IMR-90 (cell line): ENCODE results near the gene TEKT4. TPM values are rescaled to one million over a fixed set of nuclear protein-coding genes. Genes with fewer than 3 reads are reported as not detected.
"Not testable (repeated sequence)": the region's sequence is repeated elsewhere in the genome, so short reads cannot be mapped to it uniquely, and the experiment has no call there.

Experiments
- ATAC-seq: fragments of 200-7000 bp; cut with Tn5 transposase; 2 replicates; pipeline ENCODE4 v1.9.1; 2020; ENCODE audit warnings: low read depth, mild to moderate bottlenecking, moderate library complexity
- BruUV-seq: library from RNA; stranded (reverse); fragments of 400-500 nt; replicated peaks from 2 replicates; lab custom pipeline; 2021; lab: Mats Ljungman, UMichigan
- CTCF ChIA-PET: fragments of 300-600 bp; formaldehyde crosslinking; extraction: SDS; loops from one replicate; lab custom pipeline; 2021; ENCODE audit warnings: antibody characterized with exemption; lab: Yijun Ruan, JAX
- POLR2A ChIA-PET: fragments of 300-600 bp; sonication (Branson Sonifier 250); formaldehyde crosslinking; loops from one replicate; lab custom pipeline; 2022; ENCODE audit warnings: antibody characterized with exemption; ENCODE audit not compliant: unreplicated experiment; lab: Charles Lee
- DNase-seq: peaks from one replicate; pipeline ENCODE4 v3.0.0; 2013
- H2AFZ ChIP-seq: replicated peaks from 2 replicates; pipeline ENCODE3; 2013; ENCODE audit warnings: low read length, mild to moderate bottlenecking; ENCODE audit not compliant: poor library complexity
- H2AK5ac ChIP-seq: 2 replicates; pipeline ENCODE4 v1.6.1; 2013; ENCODE audit warnings: low read depth, low read length, inconsistent platforms
- H2AK9ac ChIP-seq: replicated peaks from 2 replicates; pipeline ENCODE3; 2013; ENCODE audit warnings: mild to moderate bottlenecking, low read depth, low read length, moderate library complexity; ENCODE audit not compliant: poor library complexity
- H2BK120ac ChIP-seq: 2 replicates; pipeline ENCODE4 v1.6.1; 2013; ENCODE audit warnings: low read depth, low read length, inconsistent platforms
- H2BK15ac ChIP-seq: 3 replicates; pipeline ENCODE4 v1.6.1; 2013; ENCODE audit warnings: low read depth, low read length, inconsistent platforms
- H2BK20ac ChIP-seq: 2 replicates; pipeline ENCODE4 v1.6.1; 2013; ENCODE audit warnings: low read depth, mild to moderate bottlenecking, inconsistent platforms, low read length, moderate library complexity
- H2BK5ac ChIP-seq: 2 replicates; pipeline ENCODE4 v1.6.1; 2013; ENCODE audit warnings: mild to moderate bottlenecking, low read depth, low read length, inconsistent platforms; ENCODE audit not compliant: poor library complexity, severe bottlenecking
- H3K14ac ChIP-seq: replicated peaks from 2 replicates; pipeline ENCODE4 v1.6.1; 2013; ENCODE audit warnings: low read depth, low read length, inconsistent platforms
- H3K18ac ChIP-seq: 2 replicates; pipeline ENCODE4 v1.6.1; 2013; ENCODE audit warnings: low read depth, low read length, control low read depth
- H3K23ac ChIP-seq: 2 replicates; pipeline ENCODE4 v1.6.1; 2013; ENCODE audit warnings: low read depth, low read length, inconsistent platforms
- H3K27ac ChIP-seq: 2 replicates; pipeline ENCODE4 v1.5.1; 2013; ENCODE audit warnings: mild to moderate bottlenecking, control low read depth, low read length; ENCODE audit not compliant: insufficient read depth
- H3K27me3 ChIP-seq: 2 replicates; pipeline ENCODE4 v1.6.1; 2013; ENCODE audit warnings: low read length; ENCODE audit not compliant: control insufficient read depth, insufficient read depth
- H3K36me3 ChIP-seq: 2 replicates; pipeline ENCODE4 v1.6.1; 2013; ENCODE audit warnings: low read length, mixed read lengths; ENCODE audit not compliant: control insufficient read depth, insufficient read depth
- H3K4ac ChIP-seq: 2 replicates; pipeline ENCODE4 v1.6.1; 2013; ENCODE audit warnings: low read depth, low read length, inconsistent platforms
- H3K4me1 ChIP-seq: 2 replicates; pipeline ENCODE4 v1.6.1; 2013; ENCODE audit warnings: low read length, mixed read lengths; ENCODE audit not compliant: control insufficient read depth, insufficient read depth
- H3K4me2 ChIP-seq: 2 replicates; pipeline ENCODE4 v1.6.1; 2013; ENCODE audit warnings: low read depth, mild to moderate bottlenecking, control low read depth, low read length, moderate library complexity
- H3K4me3 ChIP-seq: 2 replicates; pipeline ENCODE4 v1.5.1; 2013; ENCODE audit warnings: low read depth, mild to moderate bottlenecking, control low read depth, low read length, moderate library complexity; ENCODE audit not compliant: insufficient read depth
- H3K56ac ChIP-seq: 2 replicates; pipeline ENCODE4 v1.6.1; 2013; ENCODE audit warnings: low read length, inconsistent platforms; ENCODE audit not compliant: insufficient read depth; ENCODE audit errors: extremely low read depth
- H3K79me1 ChIP-seq, 2 experiments: 2 replicates each; pipeline ENCODE4 v1.6.1; 2013; ENCODE audit warnings: low read length in 2 of 2, inconsistent platforms in 1 of 2, low read depth in 1 of 2
- H3K9ac ChIP-seq: 2 replicates; pipeline ENCODE4 v1.6.1; 2013; ENCODE audit warnings: low read depth, low read length, control low read depth
- H3K9me1 ChIP-seq: 2 replicates; pipeline ENCODE4 v1.6.1; 2013; ENCODE audit warnings: low read length, inconsistent platforms; ENCODE audit not compliant: insufficient read depth
- H3K9me3 ChIP-seq: 2 replicates; pipeline ENCODE4 v1.6.1; 2013; ENCODE audit warnings: low read length; ENCODE audit not compliant: control insufficient read depth, insufficient read depth
- H4K20me1 ChIP-seq: 2 replicates; pipeline ENCODE4 v1.6.1; 2013; ENCODE audit warnings: low read length, inconsistent platforms; ENCODE audit not compliant: insufficient read depth
- H4K5ac ChIP-seq: 2 replicates; pipeline ENCODE4 v1.6.1; 2013; ENCODE audit warnings: mild to moderate bottlenecking, low read depth, low read length, control low read depth
- H4K8ac ChIP-seq, 2 experiments: 2 replicates each; pipeline ENCODE4 v1.6.1; 2013; ENCODE audit warnings: low read depth in 2 of 2, low read length in 2 of 2, control low read depth in 1 of 2, inconsistent platforms in 1 of 2
- H4K91ac ChIP-seq: 2 replicates; pipeline ENCODE4 v1.6.1; 2013; ENCODE audit warnings: low read depth, low read length, inconsistent platforms; ENCODE audit not compliant: insufficient read depth
- WGBS, 2 experiments: methylation state at CpG; one replicate each; pipeline versions ENCODE4 v1.1.5 to v1.1.7; 2013; ENCODE audit warnings: missing lambda C conversion rate in 2 of 2; ENCODE audit not compliant: insufficient read length in 1 of 2; ENCODE audit errors: extremely low coverage in 2 of 2; 5-methylcytosine and 5-hydroxymethylcytosine counted together
- dilution Hi-C: fragments of 300-500 bp; cut with HindIII; formaldehyde crosslinking; loops from one replicate; pipeline ENCODE4 v1.14.3; 2018; ENCODE audit warnings: low sequenced_read_pairs; ENCODE audit not compliant: unreplicated experiment
- in situ Hi-C: fragments of 300-500 bp; cut with MboI; formaldehyde crosslinking; loops from 3 replicates; pipeline ENCODE4 v1.14.3; 2019; ENCODE audit warnings: low sequenced_read_pairs, inconsistent platforms, mixed read lengths
- intact Hi-C: fragments of 100-400 bp; cut with micrococcal nuclease; formaldehyde crosslinking; loops from 2 replicates; pipeline ENCODE4 v1.10.0; 2022
- polyA plus RNA-seq, 3 experiments: library from polyadenylated mRNA; depleted of rRNA; stranded (reverse); fragments of >200 nt; gene quantifications; 2 replicates each; pipeline ENCODE4 v1.2.3, GENCODE V29; 2012; ENCODE audit warnings: low replicate concordance in 1 of 3
- total RNA-seq: library from RNA; depleted of rRNA; stranded (reverse); fragments of >200 nt; gene quantifications from 2 replicates; pipeline ENCODE4 v1.2.3, GENCODE V29; 2012

TEKT4 gene
- total and polyA plus RNA-seq, 2 of the 4 experiments (the other 2 are of a cell fraction) = not detected

DNA sequence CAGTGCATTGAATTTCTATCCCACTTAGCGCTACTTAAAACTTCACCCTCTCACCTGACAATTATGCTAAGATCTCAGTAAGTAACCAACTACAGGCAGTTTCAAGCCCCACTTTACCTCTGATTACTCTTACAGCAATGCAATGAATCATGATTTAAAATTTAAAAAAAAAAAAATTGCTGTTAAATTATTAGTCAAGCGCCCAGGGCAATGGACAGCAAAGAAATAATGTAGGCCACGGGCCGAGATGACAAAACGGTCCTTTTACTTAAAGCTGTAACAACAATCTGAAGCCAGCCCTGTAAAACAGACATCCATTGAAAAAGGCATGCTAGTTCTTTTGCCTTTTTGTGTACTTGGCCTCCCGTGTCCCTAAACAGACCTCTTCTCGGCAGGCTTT is 24.0 kb downstream of the TEKT4 start:
- BruUV-seq, H3K9me1 ChIP-seq, H3K27ac ChIP-seq, H3K4me2 ChIP-seq, H2BK15ac ChIP-seq, H3K4me3 ChIP-seq, H4K91ac ChIP-seq, intact Hi-C loops, ATAC-seq, H4K20me1 ChIP-seq, POLR2A ChIA-PET, H4K5ac ChIP-seq, H3K4ac ChIP-seq, H2AK9ac ChIP-seq, H2BK5ac ChIP-seq, H3K9ac ChIP-seq, H2AFZ ChIP-seq, H3K18ac ChIP-seq, H3K79me1 ChIP-seq, H3K23ac ChIP-seq, H3K56ac ChIP-seq, H3K36me3 ChIP-seq, H2BK120ac ChIP-seq, in situ Hi-C loops, CTCF ChIA-PET, H2BK20ac ChIP-seq, H3K9me3 ChIP-seq, H4K8ac ChIP-seq, H3K4me1 ChIP-seq, H3K14ac ChIP-seq, DNase-seq, H3K27me3 ChIP-seq, dilution Hi-C loops, H2AK5ac ChIP-seq: not testable (repeated sequence)
- no CpG with 5 or more reads among the region's 7 CpGs for WGBS, 2 experiments

DNA sequence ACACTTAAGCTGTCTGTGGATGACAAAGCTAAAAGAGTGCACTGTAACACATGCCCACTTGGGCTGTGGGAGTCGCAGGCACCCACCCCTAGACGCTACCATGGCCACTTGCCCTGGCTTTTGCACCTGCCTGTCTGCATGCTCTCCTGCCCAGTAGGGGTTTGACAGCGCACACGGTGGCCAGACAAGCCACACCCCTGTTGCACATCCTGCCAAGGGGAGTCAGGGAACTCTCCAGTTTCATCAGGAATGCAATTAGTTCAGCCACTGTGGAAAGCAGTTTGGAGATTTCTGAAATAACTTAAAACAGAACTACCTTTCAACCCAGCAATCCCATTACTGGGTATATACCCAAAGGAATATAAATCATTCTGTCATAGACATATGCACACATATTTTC is 35.7 kb downstream of the TEKT4 start:
- H3K9me1 ChIP-seq, dilution Hi-C loops, H4K20me1 ChIP-seq, H2AFZ ChIP-seq, H3K4me1 ChIP-seq, H2BK15ac ChIP-seq, H4K5ac ChIP-seq, in situ Hi-C loops, CTCF ChIA-PET, H3K36me3 ChIP-seq, H2AK9ac ChIP-seq, H3K14ac ChIP-seq, H3K56ac ChIP-seq, H3K4me3 ChIP-seq, H3K23ac ChIP-seq, H3K79me1 ChIP-seq, H4K91ac ChIP-seq, H3K4me2 ChIP-seq, H2BK120ac ChIP-seq, H4K8ac ChIP-seq, POLR2A ChIA-PET, H3K4ac ChIP-seq, H3K18ac ChIP-seq, BruUV-seq, H3K27me3 ChIP-seq, DNase-seq, H3K27ac ChIP-seq, intact Hi-C loops, H3K9ac ChIP-seq, H3K9me3 ChIP-seq, H2BK5ac ChIP-seq, H2BK20ac ChIP-seq, ATAC-seq, H2AK5ac ChIP-seq: not testable (repeated sequence)
- no CpG with 5 or more reads among the region's 4 CpGs for WGBS, 2 experiments
